GM12873 (cell line): ENCODE data around the gene ATG10.

Experiments
- CTCF ChIP-seq: IDR thresholded peaks from 2 replicates; pipeline ENCODE4 v1.5.1; 2012; ENCODE audit warnings: low read depth, mild to moderate bottlenecking, moderate library complexity, low read length, control low read depth; ENCODE audit not compliant: insufficient read depth; ENCODE audit errors: missing control alignments

Gene ATG10

DNA sequence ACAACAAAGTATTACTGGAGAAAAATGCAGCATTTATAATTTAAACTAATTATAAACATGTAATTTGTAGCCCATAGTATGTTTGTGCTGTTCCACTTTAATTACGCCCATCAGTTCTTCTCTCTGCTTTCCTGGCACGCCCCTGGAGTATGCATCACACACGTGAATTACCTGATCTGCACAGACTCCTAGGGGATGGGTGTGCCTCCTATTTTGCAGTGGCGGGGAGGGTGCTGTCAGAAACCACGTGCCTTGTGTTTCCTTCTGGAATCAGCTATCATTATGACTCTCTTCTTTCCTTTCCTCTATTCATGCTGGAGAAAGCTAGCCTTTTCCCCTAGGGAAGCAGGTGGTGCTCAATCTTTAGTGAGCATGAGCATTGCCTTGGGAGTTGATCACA is 263.1 kb downstream of the ATG10 start:
- no peak for TF ChIP-seq CTCF

DNA sequence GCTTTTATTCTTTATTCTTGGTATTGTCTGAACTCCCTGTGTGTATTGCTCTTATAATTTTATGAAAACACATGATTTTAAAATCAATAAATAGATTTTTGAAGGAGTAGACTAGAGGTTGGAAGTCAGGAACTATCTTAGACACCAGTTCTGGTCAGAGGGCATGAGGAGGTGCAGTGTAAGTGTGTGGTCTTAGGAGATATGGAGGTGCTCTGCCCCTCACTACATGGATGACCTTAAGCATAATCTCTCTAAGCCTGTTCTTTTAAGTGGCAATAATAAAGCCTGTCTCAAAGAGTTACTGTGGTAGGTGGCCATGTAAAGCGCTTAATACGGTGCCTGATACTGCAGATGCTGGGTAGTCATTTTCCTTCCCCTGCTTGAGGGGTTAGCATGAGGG is 272.3 kb downstream of the ATG10 start:
- TF ChIP-seq CTCF: no peak

DNA sequence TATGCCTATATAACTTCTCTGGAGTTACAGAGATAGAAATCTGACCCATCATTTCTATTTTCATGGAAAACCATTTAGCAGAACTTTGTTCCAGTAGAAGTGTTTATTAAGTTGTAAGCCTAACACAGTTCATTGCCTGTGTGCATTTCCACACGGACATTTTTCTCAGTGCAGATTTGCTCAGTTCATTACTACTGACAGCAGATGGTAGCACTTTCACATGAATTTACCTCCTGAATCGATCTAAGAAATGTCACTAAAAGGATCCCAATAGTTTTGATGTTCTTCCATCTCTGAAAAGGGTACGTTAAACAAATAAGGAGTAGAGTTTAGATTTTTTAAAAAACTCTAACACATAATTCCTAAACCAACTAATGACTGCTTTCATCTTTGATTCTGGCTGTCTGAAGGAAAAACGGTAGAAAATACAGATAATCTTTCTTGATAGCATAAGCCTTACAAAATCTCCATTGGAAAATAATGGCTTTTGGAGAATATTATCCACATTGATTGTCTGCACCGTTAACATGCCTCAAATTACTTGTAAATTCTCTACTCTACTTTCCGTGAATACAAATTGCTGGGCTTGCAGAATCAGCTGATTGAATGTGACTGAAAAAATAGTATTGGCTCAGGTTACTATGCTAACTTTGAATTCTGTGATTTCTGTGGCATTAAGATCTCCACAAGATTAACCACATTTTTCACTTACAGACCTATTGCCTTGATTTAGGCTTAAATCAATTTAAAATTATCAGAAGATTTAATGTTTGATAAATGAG is 273.2 kb downstream of the ATG10 start:
- no peak for TF ChIP-seq CTCF

DNA sequence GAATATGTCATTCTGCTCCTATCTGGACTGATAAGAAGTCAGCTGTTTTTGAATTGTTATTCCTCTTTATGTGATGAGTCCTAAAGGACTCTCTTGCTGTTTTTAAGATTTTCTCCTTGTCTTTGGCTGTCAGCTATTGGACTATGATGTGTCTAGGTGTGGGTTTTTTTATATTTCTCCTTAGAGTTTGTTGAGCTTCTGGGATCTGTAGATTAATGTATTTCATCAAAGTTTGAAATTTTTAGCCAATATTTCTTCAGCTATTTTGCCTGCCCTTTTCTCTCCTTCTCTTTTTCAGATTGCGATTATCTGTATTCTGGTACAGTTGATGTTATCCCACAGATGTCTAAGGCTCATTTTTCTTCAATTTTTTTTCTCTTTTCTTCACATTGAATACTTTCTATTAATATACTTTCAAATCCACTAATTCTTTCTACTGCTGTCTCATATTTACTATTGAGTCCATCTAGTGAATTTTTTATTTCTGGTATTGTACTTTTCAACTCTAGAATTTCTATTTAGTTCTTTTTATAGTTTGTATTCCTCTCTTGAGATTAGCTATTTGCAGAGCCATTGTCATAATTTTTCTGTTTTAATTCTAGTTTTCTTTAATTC is 275.2 kb downstream of the ATG10 start:
- no peak for TF ChIP-seq CTCF

DNA sequence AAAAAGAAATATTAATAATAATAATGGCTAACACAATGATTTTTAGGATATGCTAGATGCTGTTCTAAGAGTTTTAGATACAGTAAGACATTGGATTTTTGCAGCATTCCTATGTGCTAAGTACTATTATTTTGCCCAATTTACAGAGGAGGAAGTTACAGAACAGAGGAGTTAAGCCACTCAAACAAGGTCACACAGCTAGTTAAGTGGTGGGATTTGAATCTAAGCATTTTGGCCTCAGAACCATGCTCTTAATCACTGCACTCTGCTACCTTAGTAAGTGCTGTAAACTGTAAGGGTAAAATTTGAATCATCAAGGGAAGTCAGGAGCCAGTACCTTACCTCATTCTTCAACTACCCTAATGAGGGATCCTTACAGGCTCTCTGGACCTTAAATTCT is 280.9 kb downstream of the ATG10 start:
- TF ChIP-seq CTCF: no peak

- TF ChIP-seq CTCF: no peak
These were observed 284.0 kb downstream of the ATG10 start for GRCh38 chr5:82255844-82256243.

DNA sequence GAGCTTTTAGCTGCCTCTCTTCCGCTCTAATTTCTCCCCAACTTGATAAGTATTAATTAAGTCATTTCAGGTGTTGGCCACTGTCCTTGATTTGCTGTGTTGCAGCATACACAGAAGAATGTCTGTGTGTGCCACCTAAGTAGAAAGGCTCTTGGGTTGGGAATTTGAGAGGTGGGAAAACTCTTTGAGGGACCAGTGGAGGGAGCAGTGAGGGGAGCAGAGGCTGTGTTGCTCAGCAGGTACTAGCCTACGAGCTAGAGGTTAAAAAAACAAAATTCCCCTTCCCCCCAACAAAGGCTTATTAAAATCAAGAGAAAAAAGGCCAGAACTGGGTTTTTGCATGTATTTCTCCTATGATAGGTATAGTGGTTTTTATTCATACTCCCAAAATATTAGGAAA is 285.4 kb downstream of the ATG10 start:
- TF ChIP-seq CTCF: no peak
